K562 (cell line): ENCODE results near the gene NACA. TPM values are rescaled to one million over a fixed set of nuclear protein-coding genes. Genes with fewer than 3 reads are reported as not detected.

Experiments
- BRCA1 ChIP-seq, 2 experiments: fragments of 450-650 bp in 1 of 2; sonication (generic) in 1 of 2; formaldehyde crosslinking in 1 of 2; IDR thresholded peaks; 2 replicates each; pipeline versions ENCODE4 v1.5.0 to v1.6.1; 2017 to 2020; ENCODE audit warnings: mild to moderate bottlenecking in 1 of 2, missing genetic modification reagents in 1 of 2
- DACH1 ChIP-seq: fragments of 450-650 bp; IDR thresholded peaks from 2 replicates; pipeline ENCODE4 v1.6.1; 2018; ENCODE audit not compliant: partially characterized antibody
- EHMT2 ChIP-seq: fragments of 450-650 bp; IDR thresholded peaks from 2 replicates; pipeline ENCODE4 v1.6.1; 2018; ENCODE audit warnings: antibody characterized with exemption
- HDGF ChIP-seq: fragments of 450-650 bp; IDR thresholded peaks from 2 replicates; pipeline ENCODE4 v1.6.1; 2016
- HNRNPL ChIP-seq: fragments of 200-400 bp; formaldehyde crosslinking; IDR thresholded peaks from 2 replicates; pipeline ENCODE4 v1.6.1; 2017; ENCODE audit warnings: low read depth, mild to moderate bottlenecking, low read length
- SMC3 ChIP-seq: conservative IDR thresholded peaks from 2 replicates; pipeline ENCODE4 v1.6.1; 2011; ENCODE audit warnings: low read depth, low read length, improper control_type of control experiment; ENCODE audit not compliant: insufficient read depth
- SNRNP70 ChIP-seq: fragments of 200-400 bp; formaldehyde crosslinking; optimal IDR thresholded peaks from 2 replicates; pipeline ENCODE3; 2017; ENCODE audit warnings: low read depth, low read length
- ZFX ChIP-seq: sonication (generic); formaldehyde crosslinking; IDR thresholded peaks from 2 replicates; pipeline ENCODE4 v1.8.0; 2022; ENCODE audit warnings: mild to moderate bottlenecking, missing genetic modification reagents, moderate library complexity
- ZNF561 ChIP-seq: fragments of 450-650 bp; formaldehyde crosslinking; conservative IDR thresholded peaks from 2 replicates; pipeline ENCODE4 v1.4.0; 2020; ENCODE audit warnings: mild to moderate bottlenecking, moderate library complexity
- ZNF586 ChIP-seq: fragments of 450-650 bp; formaldehyde crosslinking; conservative IDR thresholded peaks from 2 replicates; pipeline ENCODE4 v1.4.0; 2020; ENCODE audit warnings: mild to moderate bottlenecking, moderate library complexity
- polyA plus RNA-seq, 8 experiments: library from polyadenylated mRNA; depleted of rRNA in 4 of 8; stranded (reverse) in 5 of 8; unstranded in 3 of 8; fragments of >200 nt; fragmentation: Nextera tagmentation in 2 of 8; fragmentation: Illumina TruSeq in 1 of 8; extraction: Ambion mirVana in 2 of 8; extraction: Trizol in 1 of 8; gene quantifications; 2 replicates each; pipeline versions ENCODE4 v1.2.1 to v1.2.3, GENCODE V29; 2011 to 2014; ENCODE audit warnings: inconsistent platforms in 1 of 8, missing spikeins in 1 of 8
- total RNA-seq, 7 experiments: library from RNA; depleted of rRNA in 6 of 7; stranded (reverse); fragments of >200 nt in 6 of 7; fragmentation: Illumina TruSeq in 2 of 7; extraction: Trizol in 2 of 7; gene quantifications; 2 replicates each; pipeline versions ENCODE4 v1.2.1 to v1.2.3, GENCODE V29; 2011 to 2021; ENCODE audit warnings: low replicate concordance in 1 of 7
- TF ChIP-seq, protein P1 (sequence below): fragments of 450-650 bp; IDR thresholded peaks from 2 replicates; pipeline ENCODE4 v1.6.1; 2018; ENCODE audit not compliant: partially characterized antibody
- TF ChIP-seq, protein P2 (sequence below): sonication (generic); IDR thresholded peaks from 2 replicates; pipeline ENCODE4 v1.6.1; 2016
- TF ChIP-seq, protein P3 (sequence below), 2 experiments: fragments of 450-650 bp in 1 of 2; sonication (generic) in 1 of 2; formaldehyde crosslinking in 1 of 2; IDR thresholded peaks; 2 replicates each; pipeline versions ENCODE4 v1.7.1 to v1.9.0; 2016 to 2022; ENCODE audit warnings: inconsistent platforms in 1 of 2, mild to moderate bottlenecking in 1 of 2, missing genetic modification reagents in 1 of 2

The NACA gene
- total and polyA plus RNA-seq, 9 of the 15 experiments (the other 6 are each of a cell fraction or from before 2014, with no cell fraction given): 1,030 to 2,416 (median 1,645) TPM

DNA sequence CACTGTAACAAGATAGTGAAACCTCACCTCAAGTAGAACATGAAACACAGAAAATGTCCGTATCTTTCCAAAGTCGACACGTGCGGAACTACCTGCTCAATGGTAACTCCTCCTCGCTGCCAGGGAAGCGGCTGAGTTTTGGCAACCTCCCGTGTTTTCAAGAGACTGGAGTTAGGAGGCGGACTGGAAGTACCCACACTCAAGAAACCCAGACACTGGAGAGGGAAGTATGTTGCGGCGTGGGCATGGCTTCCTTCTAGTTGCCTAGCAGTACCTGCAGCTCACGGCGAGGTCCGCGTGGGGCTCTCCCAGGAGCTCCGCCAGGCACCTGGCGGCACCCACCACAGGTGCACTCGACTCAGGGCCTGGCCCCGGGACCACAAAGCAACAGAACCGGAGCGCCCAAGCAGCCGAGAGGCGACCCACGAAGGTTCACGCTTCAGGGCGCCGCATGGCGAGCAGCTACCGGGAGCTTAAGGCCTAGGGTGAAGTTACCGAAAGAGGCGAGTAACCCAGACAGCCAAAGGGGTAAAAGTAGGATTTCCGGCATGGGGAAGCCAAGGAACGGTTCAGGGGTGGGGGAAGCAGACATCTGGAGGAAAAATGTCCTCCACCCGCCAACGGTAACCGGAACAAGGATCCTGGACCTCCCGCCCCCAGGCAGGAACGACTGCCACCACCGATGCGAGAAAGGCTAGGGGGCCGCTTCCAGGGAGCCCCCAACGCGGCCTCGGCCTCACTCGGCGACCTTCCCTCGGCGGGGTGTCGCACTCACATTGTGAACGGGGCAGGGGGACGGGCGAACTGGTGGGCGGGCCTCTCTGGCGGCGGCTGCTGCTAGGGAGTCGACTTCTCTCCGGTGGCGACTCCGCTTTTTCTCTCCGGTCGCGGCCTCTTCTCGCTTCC, 37.6 kb downstream of the NACA start (continued):
- TF ChIP-seq, protein P1, sequence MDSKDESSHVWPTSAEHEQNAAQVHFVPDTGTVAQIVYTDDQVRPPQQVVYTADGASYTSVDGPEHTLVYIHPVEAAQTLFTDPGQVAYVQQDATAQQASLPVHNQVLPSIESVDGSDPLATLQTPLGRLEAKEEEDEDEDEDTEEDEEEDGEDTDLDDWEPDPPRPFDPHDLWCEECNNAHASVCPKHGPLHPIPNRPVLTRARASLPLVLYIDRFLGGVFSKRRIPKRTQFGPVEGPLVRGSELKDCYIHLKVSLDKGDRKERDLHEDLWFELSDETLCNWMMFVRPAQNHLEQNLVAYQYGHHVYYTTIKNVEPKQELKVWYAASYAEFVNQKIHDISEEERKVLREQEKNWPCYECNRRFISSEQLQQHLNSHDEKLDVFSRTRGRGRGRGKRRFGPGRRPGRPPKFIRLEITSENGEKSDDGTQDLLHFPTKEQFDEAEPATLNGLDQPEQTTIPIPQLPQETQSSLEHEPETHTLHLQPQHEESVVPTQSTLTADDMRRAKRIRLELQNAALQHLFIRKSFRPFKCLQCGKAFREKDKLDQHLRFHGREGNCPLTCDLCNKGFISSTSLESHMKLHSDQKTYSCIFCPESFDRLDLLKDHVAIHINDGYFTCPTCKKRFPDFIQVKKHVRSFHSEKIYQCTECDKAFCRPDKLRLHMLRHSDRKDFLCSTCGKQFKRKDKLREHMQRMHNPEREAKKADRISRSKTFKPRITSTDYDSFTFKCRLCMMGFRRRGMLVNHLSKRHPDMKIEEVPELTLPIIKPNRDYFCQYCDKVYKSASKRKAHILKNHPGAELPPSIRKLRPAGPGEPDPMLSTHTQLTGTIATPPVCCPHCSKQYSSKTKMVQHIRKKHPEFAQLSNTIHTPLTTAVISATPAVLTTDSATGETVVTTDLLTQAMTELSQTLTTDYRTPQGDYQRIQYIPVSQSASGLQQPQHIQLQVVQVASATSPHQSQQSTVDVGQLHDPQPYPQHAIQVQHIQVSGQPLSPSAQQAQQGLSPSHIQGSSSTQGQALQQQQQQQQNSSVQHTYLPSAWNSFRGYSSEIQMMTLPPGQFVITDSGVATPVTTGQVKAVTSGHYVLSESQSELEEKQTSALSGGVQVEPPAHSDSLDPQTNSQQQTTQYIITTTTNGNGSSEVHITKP: no peak
- no peak for TF ChIP-seq HDGF
- TF ChIP-seq HNRNPL: no peak
- TF ChIP-seq DACH1: no peak
- no peak for TF ChIP-seq SNRNP70
- no peak for TF ChIP-seq EHMT2
- TF ChIP-seq BRCA1 (IDR thresholded peaks at IDR 0.05): no peak
- no peak for TF ChIP-seq BRCA1 (CRISPR knock-in tag; IDR thresholded peaks at IDR 0.05)
- TF ChIP-seq, protein P2, sequence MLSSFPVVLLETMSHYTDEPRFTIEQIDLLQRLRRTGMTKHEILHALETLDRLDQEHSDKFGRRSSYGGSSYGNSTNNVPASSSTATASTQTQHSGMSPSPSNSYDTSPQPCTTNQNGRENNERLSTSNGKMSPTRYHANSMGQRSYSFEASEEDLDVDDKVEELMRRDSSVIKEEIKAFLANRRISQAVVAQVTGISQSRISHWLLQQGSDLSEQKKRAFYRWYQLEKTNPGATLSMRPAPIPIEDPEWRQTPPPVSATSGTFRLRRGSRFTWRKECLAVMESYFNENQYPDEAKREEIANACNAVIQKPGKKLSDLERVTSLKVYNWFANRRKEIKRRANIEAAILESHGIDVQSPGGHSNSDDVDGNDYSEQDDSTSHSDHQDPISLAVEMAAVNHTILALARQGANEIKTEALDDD: no peak
- no peak for TF ChIP-seq ZNF561 (CRISPR knock-in tag)
- TF ChIP-seq, protein P3, sequence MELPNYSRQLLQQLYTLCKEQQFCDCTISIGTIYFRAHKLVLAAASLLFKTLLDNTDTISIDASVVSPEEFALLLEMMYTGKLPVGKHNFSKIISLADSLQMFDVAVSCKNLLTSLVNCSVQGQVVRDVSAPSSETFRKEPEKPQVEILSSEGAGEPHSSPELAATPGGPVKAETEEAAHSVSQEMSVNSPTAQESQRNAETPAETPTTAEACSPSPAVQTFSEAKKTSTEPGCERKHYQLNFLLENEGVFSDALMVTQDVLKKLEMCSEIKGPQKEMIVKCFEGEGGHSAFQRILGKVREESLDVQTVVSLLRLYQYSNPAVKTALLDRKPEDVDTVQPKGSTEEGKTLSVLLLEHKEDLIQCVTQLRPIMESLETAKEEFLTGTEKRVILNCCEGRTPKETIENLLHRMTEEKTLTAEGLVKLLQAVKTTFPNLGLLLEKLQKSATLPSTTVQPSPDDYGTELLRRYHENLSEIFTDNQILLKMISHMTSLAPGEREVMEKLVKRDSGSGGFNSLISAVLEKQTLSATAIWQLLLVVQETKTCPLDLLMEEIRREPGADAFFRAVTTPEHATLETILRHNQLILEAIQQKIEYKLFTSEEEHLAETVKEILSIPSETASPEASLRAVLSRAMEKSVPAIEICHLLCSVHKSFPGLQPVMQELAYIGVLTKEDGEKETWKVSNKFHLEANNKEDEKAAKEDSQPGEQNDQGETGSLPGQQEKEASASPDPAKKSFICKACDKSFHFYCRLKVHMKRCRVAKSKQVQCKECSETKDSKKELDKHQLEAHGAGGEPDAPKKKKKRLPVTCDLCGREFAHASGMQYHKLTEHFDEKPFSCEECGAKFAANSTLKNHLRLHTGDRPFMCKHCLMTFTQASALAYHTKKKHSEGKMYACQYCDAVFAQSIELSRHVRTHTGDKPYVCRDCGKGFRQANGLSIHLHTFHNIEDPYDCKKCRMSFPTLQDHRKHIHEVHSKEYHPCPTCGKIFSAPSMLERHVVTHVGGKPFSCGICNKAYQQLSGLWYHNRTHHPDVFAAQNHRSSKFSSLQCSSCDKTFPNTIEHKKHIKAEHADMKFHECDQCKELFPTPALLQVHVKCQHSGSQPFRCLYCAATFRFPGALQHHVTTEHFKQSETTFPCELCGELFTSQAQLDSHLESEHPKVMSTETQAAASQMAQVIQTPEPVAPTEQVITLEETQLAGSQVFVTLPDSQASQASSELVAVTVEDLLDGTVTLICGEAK (IDR thresholded peaks at IDR 0.05): no peak
- TF ChIP-seq, protein P3 (CRISPR knock-in tag; IDR thresholded peaks at IDR 0.05): no peak
- no peak for TF ChIP-seq ZNF586
- peak; percentile 74; the same call in 1 of the 2 replicates for TF ChIP-seq ZFX (CRISPR knock-in tag)
- TF ChIP-seq SMC3: no peak
